ENCODE results near the gene SMC3.

DNA sequence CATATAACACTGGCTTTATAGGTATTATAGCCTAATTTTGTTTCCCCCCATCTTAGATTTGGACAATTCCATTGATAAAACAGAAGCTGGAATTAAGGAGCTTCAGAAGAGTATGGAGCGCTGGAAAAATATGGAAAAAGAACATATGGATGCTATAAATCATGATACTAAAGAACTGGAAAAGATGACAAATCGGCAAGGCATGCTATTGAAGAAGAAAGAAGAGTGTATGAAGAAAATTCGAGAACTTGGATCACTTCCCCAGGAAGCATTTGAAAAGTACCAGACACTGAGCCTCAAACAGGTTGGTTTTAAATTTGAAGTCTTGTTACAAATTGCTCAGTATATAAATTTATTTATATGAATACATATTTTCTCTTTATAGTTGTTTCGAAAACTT is 34.1 kb downstream of the SMC3 start:
- TF ChIP-seq ESRRG (CRISPR knock-in tag; IDR thresholded peaks at IDR 0.05) = no peak
- TF ChIP-seq, protein P1, sequence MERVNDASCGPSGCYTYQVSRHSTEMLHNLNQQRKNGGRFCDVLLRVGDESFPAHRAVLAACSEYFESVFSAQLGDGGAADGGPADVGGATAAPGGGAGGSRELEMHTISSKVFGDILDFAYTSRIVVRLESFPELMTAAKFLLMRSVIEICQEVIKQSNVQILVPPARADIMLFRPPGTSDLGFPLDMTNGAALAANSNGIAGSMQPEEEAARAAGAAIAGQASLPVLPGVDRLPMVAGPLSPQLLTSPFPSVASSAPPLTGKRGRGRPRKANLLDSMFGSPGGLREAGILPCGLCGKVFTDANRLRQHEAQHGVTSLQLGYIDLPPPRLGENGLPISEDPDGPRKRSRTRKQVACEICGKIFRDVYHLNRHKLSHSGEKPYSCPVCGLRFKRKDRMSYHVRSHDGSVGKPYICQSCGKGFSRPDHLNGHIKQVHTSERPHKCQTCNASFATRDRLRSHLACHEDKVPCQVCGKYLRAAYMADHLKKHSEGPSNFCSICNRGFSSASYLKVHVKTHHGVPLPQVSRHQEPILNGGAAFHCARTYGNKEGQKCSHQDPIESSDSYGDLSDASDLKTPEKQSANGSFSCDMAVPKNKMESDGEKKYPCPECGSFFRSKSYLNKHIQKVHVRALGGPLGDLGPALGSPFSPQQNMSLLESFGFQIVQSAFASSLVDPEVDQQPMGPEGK (CRISPR knock-in tag; IDR thresholded peaks at IDR 0.05; ENCODE audit: borderline replicate concordance) = no peak
- TF ChIP-seq TCF4 (CRISPR knock-in tag; IDR thresholded peaks at IDR 0.05; ENCODE audit: borderline replicate concordance) = no peak
- TF ChIP-seq SNAI2 (CRISPR knock-in tag; IDR thresholded peaks at IDR 0.05) = no peak
- no peak for TF ChIP-seq PPARA (CRISPR knock-in tag; IDR thresholded peaks at IDR 0.05; ENCODE audit: borderline replicate concordance)
- no peak for TF ChIP-seq OSR1 (CRISPR knock-in tag; IDR thresholded peaks at IDR 0.05)
- TF ChIP-seq GLIS3 (CRISPR knock-in tag; IDR thresholded peaks at IDR 0.05) = no peak
- TF ChIP-seq ARNTL (CRISPR knock-in tag; IDR thresholded peaks at IDR 0.05; ENCODE audit: borderline replicate concordance, low read depth) = no peak
